Fibroblast of lung (primary cell): Measurements from ENCODE around the gene PKP1.

ENCODE experiments used
- EZH2 ChIP-seq: IDR thresholded peaks from 2 replicates; pipeline ENCODE4 v1.5.1; 2012; ENCODE audit warnings: low read length, control low read depth, mild to moderate bottlenecking; ENCODE audit errors: missing control alignments
- TF ChIP-seq, protein P1 (sequence below), 2 donors: IDR thresholded peaks in 1 of 2; conservative IDR thresholded peaks in 1 of 2; 1 replicate in 1 of 2; 2 replicates in 1 of 2; pipeline ENCODE4 v1.5.1; 2011 to 2012; ENCODE audit warnings: low read length in 2 of 2, control low read depth in 1 of 2, inconsistent platforms in 1 of 2, low read depth in 1 of 2, mild to moderate bottlenecking in 1 of 2

DNA sequence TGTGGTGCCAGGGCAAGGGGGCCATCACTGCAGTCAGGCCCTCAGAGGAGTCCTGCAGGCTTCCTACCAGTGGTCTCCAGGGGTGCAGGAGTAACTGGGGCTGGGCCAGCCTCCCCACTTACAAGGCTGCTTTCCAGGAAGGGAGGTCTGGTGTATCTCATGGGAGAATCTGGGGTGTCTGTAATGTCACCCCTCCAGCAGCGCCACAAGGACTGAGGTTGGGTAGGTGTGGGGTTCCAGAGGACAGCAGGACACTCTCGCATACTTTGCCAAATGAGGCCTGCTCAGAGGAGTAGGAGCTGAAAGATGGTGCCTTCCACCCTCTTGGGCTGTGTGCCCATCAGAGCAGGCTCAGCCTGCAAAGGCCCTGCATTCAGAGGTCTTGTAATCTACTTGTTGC lies 47.2 kb downstream of the PKP1 start:
- TF ChIP-seq EZH2, result no peak
- TF ChIP-seq, protein P1, sequence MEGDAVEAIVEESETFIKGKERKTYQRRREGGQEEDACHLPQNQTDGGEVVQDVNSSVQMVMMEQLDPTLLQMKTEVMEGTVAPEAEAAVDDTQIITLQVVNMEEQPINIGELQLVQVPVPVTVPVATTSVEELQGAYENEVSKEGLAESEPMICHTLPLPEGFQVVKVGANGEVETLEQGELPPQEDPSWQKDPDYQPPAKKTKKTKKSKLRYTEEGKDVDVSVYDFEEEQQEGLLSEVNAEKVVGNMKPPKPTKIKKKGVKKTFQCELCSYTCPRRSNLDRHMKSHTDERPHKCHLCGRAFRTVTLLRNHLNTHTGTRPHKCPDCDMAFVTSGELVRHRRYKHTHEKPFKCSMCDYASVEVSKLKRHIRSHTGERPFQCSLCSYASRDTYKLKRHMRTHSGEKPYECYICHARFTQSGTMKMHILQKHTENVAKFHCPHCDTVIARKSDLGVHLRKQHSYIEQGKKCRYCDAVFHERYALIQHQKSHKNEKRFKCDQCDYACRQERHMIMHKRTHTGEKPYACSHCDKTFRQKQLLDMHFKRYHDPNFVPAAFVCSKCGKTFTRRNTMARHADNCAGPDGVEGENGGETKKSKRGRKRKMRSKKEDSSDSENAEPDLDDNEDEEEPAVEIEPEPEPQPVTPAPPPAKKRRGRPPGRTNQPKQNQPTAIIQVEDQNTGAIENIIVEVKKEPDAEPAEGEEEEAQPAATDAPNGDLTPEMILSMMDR (conservative IDR thresholded peaks at IDR 0.05 in 1 of 2, IDR thresholded peaks at IDR 0.05 in 1 of 2; ENCODE audit: low read depth in 1 of 2, low read length in 2 of 2), result no peak
